PC-3 (cell line): ENCODE data around the gene PAFAH2. TPM values are rescaled to one million over a fixed set of nuclear protein-coding genes. Genes with fewer than 3 reads are reported as not detected.

Experiments
- ATAC-seq: fragments of 200-7000 bp; cut with Tn5 transposase; 2 replicates; pipeline ENCODE4 v1.9.1; 2020; ENCODE audit warnings: mild to moderate bottlenecking, moderate library complexity
- BruUV-seq: library from RNA; stranded (reverse); fragments of 400-500 nt; replicated peaks from 2 replicates; lab custom pipeline; 2021; lab: Mats Ljungman, UMichigan
- CTCF ChIA-PET: fragments of 300-600 bp; sonication (Branson Sonifier 250); formaldehyde crosslinking; loops from one replicate; lab custom pipeline; 2022; ENCODE audit warnings: antibody characterized with exemption; lab: Charles Lee
- POLR2A ChIA-PET: fragments of 300-600 bp; sonication (Branson Sonifier 250); formaldehyde crosslinking; loops from one replicate; lab custom pipeline; 2022; ENCODE audit warnings: antibody characterized with exemption; ENCODE audit not compliant: unreplicated experiment; lab: Charles Lee
- DNase-seq: peaks from one replicate; pipeline ENCODE4 v3.0.0-alpha.2; 2015
- H2AFZ ChIP-seq: fragments of 300-600 bp; sonication (generic); 2 replicates; pipeline ENCODE4 v1.6.0; 2016; ENCODE audit warnings: antibody characterized with exemption, low read length
- H3F3A ChIP-seq: fragments of 300-600 bp; sonication (generic); one replicate; pipeline ENCODE4 v1.6.0; 2017; ENCODE audit warnings: antibody characterized with exemption, low read length, control low read depth, mild to moderate bottlenecking; ENCODE audit not compliant: unreplicated experiment
- H3K27ac ChIP-seq: fragments of 300-600 bp; sonication (generic); 2 replicates; pipeline ENCODE4 v1.5.1; 2016; ENCODE audit warnings: mild to moderate bottlenecking, low read length
- H3K27me3 ChIP-seq: fragments of 300-600 bp; sonication (generic); 2 replicates; pipeline ENCODE4 v1.6.1; 2016; ENCODE audit warnings: low read length, mixed read lengths
- H3K36me3 ChIP-seq: fragments of 300-600 bp; sonication (generic); 2 replicates; pipeline ENCODE4 v1.6.1; 2016; ENCODE audit warnings: low read depth, mixed run types, low read length, mixed read lengths
- H3K4me1 ChIP-seq: fragments of 300-600 bp; sonication (generic); 2 replicates; pipeline ENCODE4 v1.5.1; 2016; ENCODE audit warnings: low read length; ENCODE audit not compliant: insufficient read depth
- H3K4me2 ChIP-seq: fragments of 300-600 bp; sonication (generic); 2 replicates; pipeline ENCODE4 v1.6.0; 2016; ENCODE audit warnings: low read length
- H3K4me3 ChIP-seq: fragments of 300-600 bp; sonication (generic); 2 replicates; pipeline ENCODE4 v1.5.1; 2016; ENCODE audit warnings: mild to moderate bottlenecking, low read length, mixed read lengths
- H3K79me2 ChIP-seq: fragments of 300-600 bp; sonication (generic); 2 replicates; pipeline ENCODE4 v1.6.1; 2017; ENCODE audit warnings: low read length, mixed read lengths
- H3K9ac ChIP-seq: fragments of 300-600 bp; sonication (generic); 2 replicates; pipeline ENCODE4 v1.6.0; 2016; ENCODE audit warnings: mild to moderate bottlenecking, low read length
- H3K9me2 ChIP-seq: fragments of 300-600 bp; sonication (generic); replicated peaks from 2 replicates; pipeline ENCODE4 v1.6.1; 2016; ENCODE audit warnings: mixed run types, low read length, mixed read lengths
- H3K9me3 ChIP-seq: fragments of 300-600 bp; sonication (generic); 2 replicates; pipeline ENCODE4 v1.6.1; 2016; ENCODE audit warnings: low read length, mixed read lengths
- H4K20me1 ChIP-seq: fragments of 300-600 bp; sonication (generic); 2 replicates; pipeline ENCODE4 v1.6.1; 2016; ENCODE audit warnings: low read length, mixed read lengths
- CTCF ChIP-seq: fragments of 300-600 bp; sonication (generic); conservative IDR thresholded peaks from 2 replicates; pipeline ENCODE4 v1.5.1; 2017; ENCODE audit warnings: antibody characterized with exemption, low read depth, mild to moderate bottlenecking, low read length
- EZH2 ChIP-seq: fragments of 300-600 bp; sonication (generic); IDR thresholded peaks from one replicate; pipeline ENCODE4 v1.6.1; 2017; ENCODE audit warnings: antibody characterized with exemption, mild to moderate bottlenecking, low read length; ENCODE audit not compliant: unreplicated experiment
- EZH2phosphoT487 ChIP-seq: fragments of 300-600 bp; sonication (generic); IDR thresholded peaks from 2 replicates; pipeline ENCODE4 v1.6.1; 2018; ENCODE audit warnings: mild to moderate bottlenecking, antibody characterized with exemption, low read length, borderline replicate concordance
- intact Hi-C: fragments of 100-400 bp; cut with micrococcal nuclease; formaldehyde crosslinking; loops from 2 replicates; pipeline ENCODE4 v1.9.0; 2023
- total RNA-seq: library from RNA; depleted of rRNA; stranded (reverse); fragments of >200 nt; gene quantifications from 2 replicates; pipeline ENCODE4 v1.2.3, GENCODE V29; 2014

PAFAH2 gene
- total RNA-seq, 1 experiment from 2014 or later, result 9.0 TPM

GRCh38 chr1:26023826-26024225 is 26.0 kb upstream of the PAFAH2 start:
- no TSS peak for BruUV-seq
- no peak for TF ChIP-seq EZH2
- no peak for TF ChIP-seq CTCF
- TF ChIP-seq EZH2phosphoT487, result no peak
- H3K79me2 ChIP-seq, result no peaks in the 10 kb centered on the region

GRCh38 chr1:26023009-26023408 is 25.1 kb upstream of the PAFAH2 start:
- no peak overlapping the region for H3K27ac ChIP-seq
- H3K9ac ChIP-seq, result no peak overlapping the region
- ATAC-seq (no peak), DNase-seq (no peak)
- ChIA-PET CTCF (no interaction called here), POLR2A (no interaction called here)
- TF ChIP-seq EZH2phosphoT487, result no peak
- TF ChIP-seq EZH2, result no peak
- TF ChIP-seq CTCF, result no peak
- no peaks in the 10 kb centered on the region for H3K4me1 ChIP-seq
- no peaks in the 10 kb centered on the region for H3F3A ChIP-seq
- intact Hi-C loops, result no loop called here
- H3K9me3 ChIP-seq, result no peaks in the 10 kb centered on the region
- H3K79me2 ChIP-seq, result no peaks in the 10 kb centered on the region
- no peaks in the 10 kb centered on the region for H3K9me2 ChIP-seq
- BruUV-seq, result no TSS peak
- no peaks in the 10 kb centered on the region for H4K20me1 ChIP-seq
- H3K27me3 ChIP-seq, result no peaks in the 10 kb centered on the region
- H3K4me3 ChIP-seq, result no peak overlapping the region
- H2AFZ ChIP-seq, result no peak overlapping the region
- H3K4me2 ChIP-seq, result no peak overlapping the region
- H3K36me3 ChIP-seq, result no peaks in the 10 kb centered on the region

More at GRCh38 chr1:26023826-26024225, 26.0 kb upstream of the PAFAH2 start:
- no peaks in the 10 kb centered on the region for H3K9me2 ChIP-seq
- DNase-seq (no peak), ATAC-seq (no peak)
- no peaks in the 10 kb centered on the region for H3K36me3 ChIP-seq
- no peak overlapping the region for H2AFZ ChIP-seq
- no peaks in the 10 kb centered on the region for H3F3A ChIP-seq
- no peak overlapping the region for H3K4me3 ChIP-seq
- H3K9ac ChIP-seq, result no peak overlapping the region
- no peaks in the 10 kb centered on the region for H3K4me1 ChIP-seq
- H3K27ac ChIP-seq, result no peak overlapping the region
- ChIA-PET CTCF (no interaction called here), POLR2A (no interaction called here)
- H4K20me1 ChIP-seq, result no peaks in the 10 kb centered on the region
- intact Hi-C loops, result no loop called here
- no peaks in the 10 kb centered on the region for H3K27me3 ChIP-seq
- no peaks in the 10 kb centered on the region for H3K9me3 ChIP-seq
- H3K4me2 ChIP-seq, result no peak overlapping the region

- no peak overlapping the region for H2AFZ ChIP-seq
- ChIA-PET POLR2A (no interaction called here), CTCF (no interaction called here)
- DNase-seq (no peak), ATAC-seq (no peak)
- no peaks in the 10 kb centered on the region for H3K27me3 ChIP-seq
- intact Hi-C loops, result no loop called here
- no peak overlapping the region for H3K4me3 ChIP-seq
- no peak overlapping the region for H3K4me2 ChIP-seq
- H3K9me2 ChIP-seq, result no peaks in the 10 kb centered on the region
- H4K20me1 ChIP-seq, result no peaks in the 10 kb centered on the region
- H3K79me2 ChIP-seq, result no peaks in the 10 kb centered on the region
- H3K4me1 ChIP-seq, result no peaks in the 10 kb centered on the region
- TF ChIP-seq CTCF (no peak), EZH2 (no peak), EZH2phosphoT487 (no peak)
- no peak overlapping the region for H3K9ac ChIP-seq
- H3F3A ChIP-seq, result no peaks in the 10 kb centered on the region
- H3K9me3 ChIP-seq, result no peaks in the 10 kb centered on the region
- H3K27ac ChIP-seq, result no peak overlapping the region
- BruUV-seq, result no TSS peak
- no peaks in the 10 kb centered on the region for H3K36me3 ChIP-seq
Measured at GRCh38 chr1:26022404-26022779, 24.5 kb upstream of the PAFAH2 start.
